Memory B cell (primary cell): Measurements from ENCODE around the gene PARP3.
A peak's percentile ranks its signal among the peaks of the same experiment; 100 is the strongest.
"Not testable (repeated sequence)": the region's sequence is repeated elsewhere in the genome, so short reads cannot be mapped to it uniquely, and the experiment has no call there.

ENCODE experiments used
- ATAC-seq: fragments of 150-1000 bp; cut with Tn5 transposase; 2 replicates; pipeline ENCODE4 v1.10.0; 2021; ENCODE audit warnings: low read depth, mild to moderate bottlenecking, moderate library complexity
- DNase-seq, 2 donors: peaks; one replicate each; pipeline ENCODE4 v3.0.0; 2022; ENCODE audit warnings: low spot score in 2 of 2
- H3K27ac Mint-ChIP-seq: one replicate; pipeline ENCODE4 v1.8.0; 2022; ENCODE audit warnings: mild to moderate bottlenecking, moderate library complexity, mixed read lengths
- H3K27me3 Mint-ChIP-seq: one replicate; pipeline ENCODE4 v1.8.0; 2022; ENCODE audit warnings: mixed read lengths
- H3K36me3 Mint-ChIP-seq: one replicate; pipeline ENCODE4 v1.8.0; 2022; ENCODE audit warnings: mild to moderate bottlenecking, mixed read lengths
- H3K4me1 Mint-ChIP-seq: one replicate; pipeline ENCODE4 v1.8.0; 2022; ENCODE audit warnings: mixed read lengths
- H3K4me3 Mint-ChIP-seq: one replicate; pipeline ENCODE4 v1.8.0; 2022; ENCODE audit warnings: mild to moderate bottlenecking, moderate library complexity, mixed read lengths
- H3K9me3 Mint-ChIP-seq: one replicate; pipeline ENCODE4 v1.8.0; 2022; ENCODE audit warnings: mixed read lengths

The PARP3 gene

GRCh38 chr3:51986010-51986947 lies 44.1 kb downstream of the PARP3 start:
- Mint-ChIP-seq H3K36me3 (peaks cover under 1% of the 10 kb centered on the region), H3K4me1 (peaks cover 21% of the 10 kb centered on the region), H3K27me3 (no peaks in the 10 kb centered on the region), H3K9me3 (no peaks in the 10 kb centered on the region), H3K27ac (no peak overlapping the region), H3K4me3 (no peak overlapping the region)
- DNase-seq (no peak), ATAC-seq (no peak)

GRCh38 chr3:51987568-51987967 lies 45.4 kb downstream of the PARP3 start:
- peaks cover 4% of the 10 kb centered on the region for H3K36me3 Mint-ChIP-seq
- no peak overlapping the region for H3K27ac Mint-ChIP-seq
- peaks cover 17% of the 10 kb centered on the region for H3K4me1 Mint-ChIP-seq
- DNase-seq = no peak
- H3K4me3 Mint-ChIP-seq = no peak overlapping the region
- no peaks in the 10 kb centered on the region for H3K9me3 Mint-ChIP-seq
- H3K27me3 Mint-ChIP-seq = no peaks in the 10 kb centered on the region
- no peak for ATAC-seq

GRCh38 chr3:51988286-51989146 lies 46.4 kb downstream of the PARP3 start:
- Mint-ChIP-seq H3K4me1 (peaks cover 14% of the 10 kb centered on the region), H3K4me3 (no peak overlapping the region)
- ATAC-seq = no peak

GRCh38 chr3:51990501-51990971 lies 48.4 kb downstream of the PARP3 start:
- not testable (repeated sequence) for DNase-seq, H3K27ac Mint-ChIP-seq, H3K9me3 Mint-ChIP-seq, H3K4me3 Mint-ChIP-seq, ATAC-seq, H3K27me3 Mint-ChIP-seq
- peaks cover 22% of the 10 kb centered on the region for H3K4me1 Mint-ChIP-seq
- H3K36me3 Mint-ChIP-seq = peaks cover 13% of the 10 kb centered on the region

More at GRCh38 chr3:51988286-51989146, 46.4 kb downstream of the PARP3 start:
- H3K27me3 Mint-ChIP-seq = no peaks in the 10 kb centered on the region
- no peak for DNase-seq
- H3K9me3 Mint-ChIP-seq = no peaks in the 10 kb centered on the region
- peaks cover 4% of the 10 kb centered on the region for H3K36me3 Mint-ChIP-seq
- H3K27ac Mint-ChIP-seq = peak overlapping the region; percentile 52

GRCh38 chr3:51992017-51992682 lies 50.0 kb downstream of the PARP3 start:
- no peak overlapping the region for H3K27ac Mint-ChIP-seq
- DNase-seq (no peak), ATAC-seq (no peak)
- H3K4me1 Mint-ChIP-seq = peaks cover 26% of the 10 kb centered on the region
- no peak overlapping the region for H3K4me3 Mint-ChIP-seq
- H3K9me3 Mint-ChIP-seq = no peaks in the 10 kb centered on the region
- peaks cover 15% of the 10 kb centered on the region for H3K36me3 Mint-ChIP-seq
- no peaks in the 10 kb centered on the region for H3K27me3 Mint-ChIP-seq

- peak overlapping the region; percentile 99 for H3K27ac Mint-ChIP-seq
- ATAC-seq, H3K27me3 Mint-ChIP-seq, DNase-seq, H3K9me3 Mint-ChIP-seq, H3K4me3 Mint-ChIP-seq: not testable (repeated sequence)
- peaks cover 23% of the 10 kb centered on the region for H3K4me1 Mint-ChIP-seq
- H3K36me3 Mint-ChIP-seq = peaks cover 15% of the 10 kb centered on the region
Measured at GRCh38 chr3:51993657-51994056, 51.5 kb downstream of the PARP3 start.

- Mint-ChIP-seq H3K36me3 (peaks cover 15% of the 10 kb centered on the region), H3K27me3 (no peaks in the 10 kb centered on the region), H3K9me3 (no peaks in the 10 kb centered on the region), H3K4me3 (peak overlapping the region; percentile 98), H3K27ac (peak overlapping the region; percentile 99), H3K4me1 (peaks cover 17% of the 10 kb centered on the region)
- no peak for ATAC-seq
- DNase-seq = no peak
Measured at GRCh38 chr3:51994530-51994929, 52.4 kb downstream of the PARP3 start.

- H3K4me1 Mint-ChIP-seq = peaks cover 17% of the 10 kb centered on the region
Measured at GRCh38 chr3:51995346-51996163, 53.4 kb downstream of the PARP3 start, which contains the start of gene RPL29. TSS of gene RPL29 (minus strand) at chr3:51995895. CDS start at chr3:51995461, 434 bp downstream.

GRCh38 chr3:51997172-51997571 lies 55.0 kb downstream of the PARP3 start:
- no peak for ATAC-seq
- Mint-ChIP-seq H3K4me3 (peak overlapping the region; percentile 21), H3K27me3 (no peaks in the 10 kb centered on the region), H3K4me1 (peaks cover 20% of the 10 kb centered on the region), H3K36me3 (peaks cover 12% of the 10 kb centered on the region), H3K27ac (no peak overlapping the region), H3K9me3 (no peaks in the 10 kb centered on the region)
- no peak for DNase-seq

More at GRCh38 chr3:51995346-51996163, 53.4 kb downstream of the PARP3 start, which contains the start of gene RPL29:
- peaks cover 15% of the 10 kb centered on the region for H3K36me3 Mint-ChIP-seq
- H3K4me3 Mint-ChIP-seq = peak within 1 kb of the TSS; percentile 98
- DNase-seq (peak; percentile 88), ATAC-seq (peak; percentile 96)
- H3K9me3 Mint-ChIP-seq = no peaks in the 10 kb centered on the region
- H3K27me3 Mint-ChIP-seq = no peaks in the 10 kb centered on the region
- H3K27ac Mint-ChIP-seq = peak within 1 kb of the TSS; percentile 99

GRCh38 chr3:51997935-51998596 lies 55.9 kb downstream of the PARP3 start:
- Mint-ChIP-seq H3K4me3 (no peak overlapping the region), H3K4me1 (peaks cover 20% of the 10 kb centered on the region), H3K27me3 (no peaks in the 10 kb centered on the region), H3K9me3 (no peaks in the 10 kb centered on the region), H3K36me3 (peaks cover 11% of the 10 kb centered on the region), H3K27ac (no peak overlapping the region)
- ATAC-seq (no peak), DNase-seq (no peak)
